HEK293T (cell line): ENCODE data around the gene MTMR12.

Experiments
- BHLHE40 ChIP-seq: fragments of 450-650 bp; IDR thresholded peaks from 2 replicates; pipeline ENCODE4 v1.6.1; 2016; ENCODE audit warnings: mild to moderate bottlenecking, moderate library complexity, borderline replicate concordance
- ELF4 ChIP-seq: fragments of 450-650 bp; IDR thresholded peaks from 2 replicates; pipeline ENCODE4 v1.6.1; 2017; ENCODE audit warnings: antibody characterized with exemption
- FOXK2 ChIP-seq: fragments of 450-650 bp; IDR thresholded peaks from 2 replicates; pipeline ENCODE4 v1.6.1; 2016; ENCODE audit warnings: mild to moderate bottlenecking
- FOXM1 ChIP-seq: fragments of 450-650 bp; IDR thresholded peaks from 2 replicates; pipeline ENCODE4 v1.6.1; 2017; ENCODE audit warnings: mild to moderate bottlenecking, borderline replicate concordance
- L3MBTL2 ChIP-seq: fragments of 450-650 bp; conservative IDR thresholded peaks from 2 replicates; pipeline ENCODE4 v1.6.1; 2016; ENCODE audit warnings: mild to moderate bottlenecking
- NFRKB ChIP-seq: fragments of 450-650 bp; IDR thresholded peaks from 2 replicates; pipeline ENCODE4 v1.6.1; 2016; ENCODE audit warnings: mild to moderate bottlenecking, moderate library complexity
- SP1 ChIP-seq: fragments of 450-650 bp; IDR thresholded peaks from 2 replicates; pipeline ENCODE4 v1.6.1; 2017
- SUZ12 ChIP-seq: fragments of 450-650 bp; IDR thresholded peaks from 2 replicates; pipeline ENCODE4 v1.6.1; 2016; ENCODE audit warnings: mild to moderate bottlenecking
- TARDBP ChIP-seq: fragments of 450-650 bp; IDR thresholded peaks from 2 replicates; pipeline ENCODE4 v1.6.1; 2016

DNA sequence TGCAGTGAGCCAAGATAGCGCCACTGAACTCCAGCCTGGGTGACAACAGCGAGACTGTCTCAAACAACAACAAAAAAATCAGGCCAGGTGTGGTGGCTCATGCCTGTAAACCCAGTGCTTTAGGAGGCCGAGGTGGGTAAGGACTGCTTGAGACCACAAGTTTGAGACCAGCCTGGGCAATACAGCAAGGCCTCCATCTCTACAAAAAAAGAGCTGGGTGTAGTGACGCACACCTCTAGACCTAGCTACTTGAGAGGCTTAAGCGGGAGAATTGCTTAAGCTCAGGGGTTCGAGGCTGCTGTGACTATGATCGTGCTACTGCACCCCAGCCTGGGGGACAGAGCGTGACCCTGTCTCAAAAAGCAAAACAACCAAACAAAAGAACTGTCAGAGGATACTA lies 39.9 kb upstream of the MTMR12 start:
- TF ChIP-seq L3MBTL2 (no peak), FOXM1 (no peak), SUZ12 (no peak), FOXK2 (no peak), NFRKB (no peak), TARDBP (no peak), SP1 (no peak), ELF4 (no peak), BHLHE40 (no peak)
